Measurements from ENCODE around the gene TRMT61A. TPM values are rescaled to one million over a fixed set of nuclear protein-coding genes. Genes with fewer than 3 reads are reported as not detected.

Gene TRMT61A
- total and polyA plus RNA-seq, 2 of the 4 experiments (the other 2 are of a cell fraction): 5.7 to 16.2 TPM

DNA sequence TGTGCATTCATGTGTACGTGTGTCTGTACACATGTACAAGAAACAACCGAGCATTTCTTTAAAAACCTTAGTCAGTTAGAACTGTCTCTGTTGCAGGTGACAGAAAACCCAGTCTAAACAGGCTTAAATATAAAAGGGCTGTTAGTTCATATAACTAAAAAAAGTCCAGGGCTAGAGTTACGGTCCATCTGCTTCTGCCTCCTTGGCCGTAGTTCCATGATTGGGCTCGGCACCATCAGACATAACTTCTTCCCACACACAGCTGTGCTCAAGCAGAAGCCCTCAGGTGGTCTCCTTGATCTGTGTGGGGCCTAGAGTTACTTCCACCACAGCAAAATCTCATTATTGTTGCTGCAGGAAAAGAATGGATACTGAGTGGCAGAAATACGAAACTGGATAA is 40.9 kb upstream of the TRMT61A start:
- ChIA-PET POLR2A (ENCODE audit: unreplicated experiment) (no interaction called here), CTCF (no interaction called here)
- Histone ChIP-seq H2BK120ac (ENCODE audit: low read depth, low read length) (no peak overlapping the region), H3K9me1 (ENCODE audit: insufficient read depth, low read length) (peaks cover 11% of the 10 kb centered on the region), H2BK20ac (ENCODE audit: low read depth, low read length) (no peak overlapping the region), H3K4me2 (ENCODE audit: low read depth, low read length) (no peak overlapping the region), H2AK5ac (ENCODE audit: low read depth, low read length) (no peak overlapping the region), H3K56ac (ENCODE audit: extremely low read depth, insufficient read depth, low read length) (no peak overlapping the region; the same call in 1 of the 2 replicates), H3K4me1 (ENCODE audit: control insufficient read depth, insufficient read depth, low read length) (peaks cover 13% of the 10 kb centered on the region), H2AFZ (replicated peaks; ENCODE audit: low read length, poor library complexity) (no peak overlapping the region), H3K27me3 (ENCODE audit: control insufficient read depth, insufficient read depth, low read length) (no peaks in the 10 kb centered on the region), H4K5ac (ENCODE audit: low read depth, low read length) (no peak overlapping the region; the same call in 1 of the 2 replicates), H2BK15ac (ENCODE audit: low read depth, low read length) (no peak overlapping the region), H3K9ac (ENCODE audit: low read depth, low read length) (no peak overlapping the region; the same call in 1 of the 2 replicates), H3K18ac (ENCODE audit: low read depth, low read length) (no peak overlapping the region), H4K8ac (ENCODE audit: low read depth in 2 of 2, low read length in 2 of 2) (no peak overlapping the region), H3K14ac (replicated peaks; ENCODE audit: low read depth, low read length) (no peak overlapping the region), H2BK5ac (ENCODE audit: low read depth, low read length, poor library complexity, severe bottlenecking) (peak overlapping the region; percentile 41), H3K36me3 (ENCODE audit: control insufficient read depth, insufficient read depth, low read length) (peaks cover 31% of the 10 kb centered on the region), H3K27ac (ENCODE audit: insufficient read depth, low read length) (peak overlapping the region; percentile 56; the same call in 1 of the 2 replicates), H3K4ac (ENCODE audit: low read depth, low read length) (no peak overlapping the region), H4K91ac (ENCODE audit: insufficient read depth, low read depth, low read length) (no peak overlapping the region), H3K9me3 (ENCODE audit: control insufficient read depth, insufficient read depth, low read length) (no peaks in the 10 kb centered on the region), H2AK9ac (replicated peaks; ENCODE audit: low read depth, low read length, poor library complexity) (no peak overlapping the region), H4K20me1 (ENCODE audit: insufficient read depth, low read length) (peaks cover 22% of the 10 kb centered on the region; the same call in 1 of the 2 replicates), H3K4me3 (ENCODE audit: insufficient read depth, low read depth, low read length) (no peak overlapping the region), H3K79me1 (ENCODE audit: low read depth in 1 of 2, low read length in 2 of 2) (peaks cover 22 to 72% of the 10 kb centered on the region in 2 experiments), H3K23ac (ENCODE audit: low read depth, low read length) (no peak overlapping the region)
- dilution Hi-C loops (cut with HindIII; ENCODE audit: low sequenced_read_pairs, unreplicated experiment) (no loop called here), intact Hi-C loops (cut with micrococcal nuclease) (no loop called here), in situ Hi-C loops (cut with MboI; ENCODE audit: low sequenced_read_pairs) (no loop called here)
- no peak for DNase-seq
- BruUV-seq (replicated peaks): no TSS peak
- WGBS, 2 experiments (ENCODE audit: extremely low coverage in 2 of 2, insufficient read length in 1 of 2): no CpG with 5 or more reads among the region's 6 CpGs
- no peak for TF ChIP-seq POLR2A (IDR thresholded peaks at IDR 0.05; ENCODE audit: low read depth, low read length)
- no peak for TF ChIP-seq MAFK (IDR thresholded peaks at IDR 0.05; ENCODE audit: low read depth, low read length)
- TF ChIP-seq SMC3 (IDR thresholded peaks at IDR 0.05; ENCODE audit: low read depth, low read length): no peak
- TF ChIP-seq CHD1 (IDR thresholded peaks at IDR 0.05; ENCODE audit: low read depth, low read length): no peak
- ATAC-seq (ENCODE audit: low read depth): no peak
